Ishikawa (cell line): ENCODE measurements around the gene TOP1.

ENCODE experiments used
- CEBPB ChIP-seq: IDR thresholded peaks from 2 replicates; pipeline ENCODE4 v1.6.1; 2012
- CREB1 ChIP-seq: IDR thresholded peaks from 2 replicates; pipeline ENCODE4 v1.6.1; 2012; ENCODE audit warnings: low read depth
- EP300 ChIP-seq: IDR thresholded peaks from 2 replicates; pipeline ENCODE4 v1.6.1; 2012; ENCODE audit warnings: borderline replicate concordance
- TCF12 ChIP-seq: IDR thresholded peaks from 2 replicates; pipeline ENCODE4 v1.6.1; 2012; ENCODE audit warnings: low read depth
- TF ChIP-seq, protein P1 (sequence below): IDR thresholded peaks from 2 replicates; pipeline ENCODE4 v1.6.1; 2012; ENCODE audit warnings: low read depth, mild to moderate bottlenecking

- TF ChIP-seq, protein P1, sequence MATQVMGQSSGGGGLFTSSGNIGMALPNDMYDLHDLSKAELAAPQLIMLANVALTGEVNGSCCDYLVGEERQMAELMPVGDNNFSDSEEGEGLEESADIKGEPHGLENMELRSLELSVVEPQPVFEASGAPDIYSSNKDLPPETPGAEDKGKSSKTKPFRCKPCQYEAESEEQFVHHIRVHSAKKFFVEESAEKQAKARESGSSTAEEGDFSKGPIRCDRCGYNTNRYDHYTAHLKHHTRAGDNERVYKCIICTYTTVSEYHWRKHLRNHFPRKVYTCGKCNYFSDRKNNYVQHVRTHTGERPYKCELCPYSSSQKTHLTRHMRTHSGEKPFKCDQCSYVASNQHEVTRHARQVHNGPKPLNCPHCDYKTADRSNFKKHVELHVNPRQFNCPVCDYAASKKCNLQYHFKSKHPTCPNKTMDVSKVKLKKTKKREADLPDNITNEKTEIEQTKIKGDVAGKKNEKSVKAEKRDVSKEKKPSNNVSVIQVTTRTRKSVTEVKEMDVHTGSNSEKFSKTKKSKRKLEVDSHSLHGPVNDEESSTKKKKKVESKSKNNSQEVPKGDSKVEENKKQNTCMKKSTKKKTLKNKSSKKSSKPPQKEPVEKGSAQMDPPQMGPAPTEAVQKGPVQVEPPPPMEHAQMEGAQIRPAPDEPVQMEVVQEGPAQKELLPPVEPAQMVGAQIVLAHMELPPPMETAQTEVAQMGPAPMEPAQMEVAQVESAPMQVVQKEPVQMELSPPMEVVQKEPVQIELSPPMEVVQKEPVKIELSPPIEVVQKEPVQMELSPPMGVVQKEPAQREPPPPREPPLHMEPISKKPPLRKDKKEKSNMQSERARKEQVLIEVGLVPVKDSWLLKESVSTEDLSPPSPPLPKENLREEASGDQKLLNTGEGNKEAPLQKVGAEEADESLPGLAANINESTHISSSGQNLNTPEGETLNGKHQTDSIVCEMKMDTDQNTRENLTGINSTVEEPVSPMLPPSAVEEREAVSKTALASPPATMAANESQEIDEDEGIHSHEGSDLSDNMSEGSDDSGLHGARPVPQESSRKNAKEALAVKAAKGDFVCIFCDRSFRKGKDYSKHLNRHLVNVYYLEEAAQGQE: no peak
- TF ChIP-seq CREB1 (no peak), EP300 (no peak), CEBPB (no peak), TCF12 (no peak)
These were observed 96.0 kb downstream of the TOP1 start for GRCh38 chr20:41124451-41125094.
